K562 (cell line): Measurements from ENCODE around the gene SPARC. TPM values are rescaled to one million over a fixed set of nuclear protein-coding genes. Genes with fewer than 3 reads are reported as not detected.

Experiments
- ATAC-seq: fragments of 200-7000 bp; cut with Tn5 transposase; 3 replicates; pipeline ENCODE4 v1.9.1; 2020; ENCODE audit warnings: moderate library complexity
- BruUV-seq: library from RNA; stranded (reverse); fragments of 400-500 nt; replicated peaks from 2 replicates; lab custom pipeline; 2021; lab: Mats Ljungman, UMichigan
- CTCF ChIA-PET: fragments of 300-600 bp; formaldehyde crosslinking; extraction: SDS; loops from one replicate; lab custom pipeline; 2021; ENCODE audit warnings: low intra/inter-chr PET ratio; lab: Yijun Ruan, JAX
- POLR2A ChIA-PET: fragments of 300-600, 350-650 bp; sonication (Branson Sonifier 250); formaldehyde crosslinking; extraction: SDS; loops from one replicate; lab custom pipeline; 2021; ENCODE audit warnings: antibody characterized with exemption, inconsistent platforms; lab: Yijun Ruan, JAX
- DNase-seq, 4 experiments: peaks; one replicate each; pipeline versions ENCODE4 v3.0.0 to v3.0.0-alpha.2; 2011 to 2018; ENCODE audit warnings: low spot score in 3 of 4, mixed read lengths in 3 of 4; ENCODE audit errors: extremely low read depth in 1 of 4
- FAIRE-seq: peaks from 2 replicates; lab custom pipeline; 2011; peaks lifted over from hg19 to GRCh38; lab: Jason Lieb, UNC
- H2AFZ ChIP-seq: 2 replicates; pipeline ENCODE4 v1.6.0; 2011; ENCODE audit warnings: low read depth, low read length, control low read depth, inconsistent platforms
- H3K27ac ChIP-seq: fragments of 200-600 bp; 3 replicates; pipeline ENCODE4 v1.8.0; 2011; ENCODE audit warnings: low read depth, mild to moderate bottlenecking, control low read depth, inconsistent platforms, low read length, moderate library complexity, mixed read lengths; ENCODE audit errors: extremely low read depth
- H3K27me3 ChIP-seq, 2 experiments: fragments of 300-600 bp in 1 of 2; 2 replicates in 1 of 2; 3 replicates in 1 of 2; pipeline versions ENCODE4 v1.6.0 to v1.8.0; 2011; ENCODE audit warnings: inconsistent platforms in 2 of 2, low read length in 2 of 2, mild to moderate bottlenecking in 1 of 2, mixed read lengths in 1 of 2, moderate library complexity in 1 of 2; ENCODE audit not compliant: control insufficient read depth in 2 of 2, insufficient read depth in 2 of 2
- H3K36me3 ChIP-seq: fragments of 300-600 bp; 3 replicates; pipeline ENCODE4 v1.8.0; 2011; ENCODE audit warnings: mild to moderate bottlenecking, low read length, inconsistent platforms; ENCODE audit not compliant: control insufficient read depth, insufficient read depth
- H3K4me1 ChIP-seq, 2 experiments: fragments of 200-600 bp in 1 of 2; replicated peaks in 1 of 2; 2 replicates in 1 of 2; 3 replicates in 1 of 2; pipeline versions ENCODE4 v1.5.1 to v1.8.0; 2011; ENCODE audit warnings: inconsistent platforms in 2 of 2, low read length in 2 of 2, mild to moderate bottlenecking in 1 of 2, mixed read lengths in 1 of 2, moderate library complexity in 1 of 2; ENCODE audit not compliant: control insufficient read depth in 2 of 2, insufficient read depth in 2 of 2
- H3K4me2 ChIP-seq: 2 replicates; pipeline ENCODE4 v1.6.1; 2011; ENCODE audit warnings: low read length, control low read depth, inconsistent platforms, mixed read lengths; ENCODE audit not compliant: insufficient read depth
- H3K4me3 ChIP-seq: fragments of 200-600 bp; sonication (generic), shearing (Covaris generic); 2 replicates; pipeline ENCODE4 v1.5.1; 2016; ENCODE audit warnings: control low read depth, inconsistent platforms
- H3K79me2 ChIP-seq: fragments of 200-600 bp; 3 replicates; pipeline ENCODE4 v1.8.0; 2011; ENCODE audit warnings: low read length, inconsistent platforms; ENCODE audit not compliant: control insufficient read depth, insufficient read depth
- H3K9ac ChIP-seq, 2 experiments: 2 replicates each; pipeline versions ENCODE4 v1.6.0 to v1.6.1; 2011; ENCODE audit warnings: low read depth in 2 of 2, low read length in 2 of 2, control low read depth in 1 of 2, inconsistent platforms in 1 of 2, mild to moderate bottlenecking in 1 of 2, mixed read lengths in 1 of 2; ENCODE audit not compliant: insufficient read depth in 1 of 2
- H3K9me1 ChIP-seq: one replicate; pipeline ENCODE4 v1.6.0; 2011; ENCODE audit warnings: inconsistent platforms, mild to moderate bottlenecking, low read length, moderate library complexity; ENCODE audit not compliant: control insufficient read depth, insufficient read depth
- H3K9me3 ChIP-seq: replicated peaks from 2 replicates; pipeline ENCODE4 v1.5.1; 2011; ENCODE audit warnings: low read depth, low read length, inconsistent platforms; ENCODE audit not compliant: control insufficient read depth, insufficient read depth
- H4K20me1 ChIP-seq: replicated peaks from 2 replicates; pipeline ENCODE4 v1.6.1; 2011; ENCODE audit warnings: low read length, inconsistent platforms, mixed read lengths; ENCODE audit not compliant: control insufficient read depth, insufficient read depth
- BCL6 ChIP-seq: fragments of 250-450 bp; sonication (Bioruptor Pico); IDR thresholded peaks from 2 replicates; pipeline ENCODE4 v1.4.0; 2020
- BHLHE40 ChIP-seq: IDR thresholded peaks from 2 replicates; pipeline ENCODE4 v1.6.1; 2011; ENCODE audit warnings: low read length, improper control_type of control experiment
- CBFA2T2 ChIP-seq: fragments of 450-650 bp; conservative IDR thresholded peaks from 2 replicates; pipeline ENCODE4 v1.6.1; 2017; ENCODE audit warnings: mild to moderate bottlenecking
- MCM3 ChIP-seq: fragments of 450-650 bp; IDR thresholded peaks from 2 replicates; pipeline ENCODE4 v1.6.1; 2016
- MEF2D ChIP-seq: conservative IDR thresholded peaks from 2 replicates; pipeline ENCODE4 v1.6.1; 2016; ENCODE audit warnings: low read depth, missing genetic modification characterization, missing compliant biosample characterization
- MYC ChIP-seq, 2 experiments: fragments of 250-450 bp in 1 of 2; sonication (Bioruptor Pico) in 1 of 2; IDR thresholded peaks; 2 replicates each; pipeline versions ENCODE4 v1.5.1 to v1.6.1; 2012 to 2021; ENCODE audit warnings: low read depth in 2 of 2, borderline replicate concordance in 1 of 2, improper control_type of control experiment in 1 of 2, low read length in 1 of 2, mild to moderate bottlenecking in 1 of 2, moderate library complexity in 1 of 2
- TEAD1 ChIP-seq, 2 experiments: fragments of 450-650 bp in 1 of 2; sonication (generic) in 1 of 2; formaldehyde crosslinking; IDR thresholded peaks; 2 replicates each; pipeline versions ENCODE4 v1.4.0 to v1.8.0; 2020 to 2022; ENCODE audit warnings: mild to moderate bottlenecking in 2 of 2, missing genetic modification reagents in 1 of 2
- TRIM24 ChIP-seq, 2 experiments: fragments of 450-650 bp; IDR thresholded peaks; 2 replicates each; pipeline ENCODE4 v1.6.1; 2016
- VEZF1 ChIP-seq: fragments of 200-800 bp; sonication (Bioruptor generic); IDR thresholded peaks from 2 replicates; pipeline ENCODE4 v1.6.1; 2017; ENCODE audit warnings: missing genetic modification characterization, missing compliant biosample characterization
- ZNF165 ChIP-seq: fragments of 250-450 bp; sonication (Bioruptor Pico); IDR thresholded peaks from 2 replicates; pipeline ENCODE4 v1.4.0; 2020; ENCODE audit warnings: borderline replicate concordance
- ZNF274 ChIP-seq: IDR thresholded peaks from 2 replicates; pipeline ENCODE4 v1.6.1; 2011; ENCODE audit warnings: low read depth, mild to moderate bottlenecking, low read length, moderate library complexity, borderline replicate concordance
- ZNF780A ChIP-seq: fragments of 250-450 bp; sonication (Bioruptor Pico); IDR thresholded peaks from 2 replicates; pipeline ENCODE4 v1.5.0; 2021; ENCODE audit warnings: mild to moderate bottlenecking
- WGBS: fragments of 100-300 bp; shearing (Covaris generic); methylation state at CpG from one replicate; pipeline ENCODE4 v1.1.6; 2016; ENCODE audit warnings: low coverage, mixed read lengths; ENCODE audit not compliant: insufficient coverage; ENCODE audit errors: missing lambda C conversion rate; 5-methylcytosine and 5-hydroxymethylcytosine counted together
- in situ Hi-C: fragments of 300-500 bp; cut with MboI; formaldehyde crosslinking; loops from 4 replicates; pipeline ENCODE4 v1.15.0; 2018; ENCODE audit warnings: inconsistent platforms, mixed read lengths
- intact Hi-C: fragments of 100-400 bp; cut with micrococcal nuclease; formaldehyde crosslinking; loops from 2 replicates; pipeline ENCODE4 v1.14.2; 2022
- polyA plus RNA-seq, 8 experiments: library from polyadenylated mRNA; depleted of rRNA in 4 of 8; stranded (reverse) in 5 of 8; unstranded in 3 of 8; fragments of >200 nt; fragmentation: Nextera tagmentation in 2 of 8; fragmentation: Illumina TruSeq in 1 of 8; extraction: Ambion mirVana in 2 of 8; extraction: Trizol in 1 of 8; gene quantifications; 2 replicates each; pipeline versions ENCODE4 v1.2.1 to v1.2.3, GENCODE V29; 2011 to 2014; ENCODE audit warnings: inconsistent platforms in 1 of 8, missing spikeins in 1 of 8
- total RNA-seq, 7 experiments: library from RNA; depleted of rRNA in 6 of 7; stranded (reverse); fragments of >200 nt in 6 of 7; fragmentation: Illumina TruSeq in 2 of 7; extraction: Trizol in 2 of 7; gene quantifications; 2 replicates each; pipeline versions ENCODE4 v1.2.1 to v1.2.3, GENCODE V29; 2011 to 2021; ENCODE audit warnings: low replicate concordance in 1 of 7

The SPARC gene
- total and polyA plus RNA-seq, 9 of the 15 experiments (the other 6 are each of a cell fraction or from before 2014, with no cell fraction given), result 6.1 to 35.6 (median 12.2) TPM

GRCh38 chr5:151699071-151699901 lies 12.6 kb upstream of the SPARC start:
- no peaks in the 10 kb centered on the region for H3K79me2 ChIP-seq
- no peak overlapping the region for H3K9ac ChIP-seq
- intact Hi-C loops (no loop called here), in situ Hi-C loops (no loop called here)
- no peaks in the 10 kb centered on the region for H3K9me1 ChIP-seq
- H4K20me1 ChIP-seq, result no peaks in the 10 kb centered on the region
- no peak overlapping the region for H3K4me3 ChIP-seq
- peaks cover 3 to 6% of the 10 kb centered on the region in 2 experiments; a peak in 2 of 5 replicates for H3K4me1 ChIP-seq
- H2AFZ ChIP-seq, result peak overlapping the region; percentile 25; the same call in 1 of the 2 replicates
- H3K9me3 ChIP-seq, result no peaks in the 10 kb centered on the region
- DNase-seq (no peak), ATAC-seq (no peak), FAIRE-seq (no peak)
- no peaks in the 10 kb centered on the region for H3K36me3 ChIP-seq
- WGBS, result 39% methylated on average over 11 of the region's 13 CpGs
- no peak overlapping the region for H3K27ac ChIP-seq
- no TSS peak for BruUV-seq
- CTCF ChIA-PET, result no interaction called here
- POLR2A ChIA-PET, result interaction anchor here (0.6 to 1.2 kb wide), 2 partner anchors 10 to 33 kb away, joined by 3 read pairs; no protein-coding TSS in a partner anchor
- H3K27me3 ChIP-seq, result peaks cover 0 to 4% of the 10 kb centered on the region in 2 experiments; a peak in 1 of 5 replicates
- H3K4me2 ChIP-seq, result no peak overlapping the region
- TF ChIP-seq BHLHE40 (no peak), ZNF165 (no peak), CBFA2T2 (no peak), ZNF274 (no peak), MYC (IDR thresholded peaks at IDR 0.05; ENCODE audit: low read depth, low read length) (no peak), MYC (CRISPR knock-in tag; IDR thresholded peaks at IDR 0.05; ENCODE audit: borderline replicate concordance, low read depth) (no peak), BCL6 (CRISPR knock-in tag) (no peak), ZNF780A (CRISPR knock-in tag) (no peak), TRIM24 (IDR thresholded peaks at IDR 0.05) (no peak), MEF2D (no peak), TEAD1 (CRISPR knock-in tag; IDR thresholded peaks at IDR 0.05) (no peak), MCM3 (no peak), VEZF1 (CRISPR knock-in tag) (no peak)
